Uterus (tissue), 4 donors: ENCODE measurements around the gene IGF2R. TPM values are rescaled to one million over a fixed set of nuclear protein-coding genes. Genes with fewer than 3 reads are reported as not detected.
"Not testable (repeated sequence)": the region's sequence is repeated elsewhere in the genome, so short reads cannot be mapped to it uniquely, and the experiment has no call there.

Experiments
- DNase-seq, 2 donors: peaks; one replicate each; pipeline ENCODE4 v3.0.0-alpha.2; 2019 to 2020
- H3K27ac ChIP-seq, 2 donors: fragments of 200-600 bp; sonication (generic); 1 replicate in 1 of 2; 2 replicates in 1 of 2; pipeline ENCODE4 v1.5.1; 2016 to 2018
- H3K27me3 ChIP-seq, 2 donors: fragments of 200-600 bp; sonication (generic); one replicate each; pipeline ENCODE4 v1.5.1; 2018 to 2019; ENCODE audit warnings: control low read depth in 1 of 2
- H3K36me3 ChIP-seq, 2 donors: fragments of 200-600 bp; sonication (generic); one replicate each; pipeline ENCODE4 v1.5.1; 2019; ENCODE audit warnings: control low read depth in 1 of 2
- H3K4me1 ChIP-seq, 2 donors: fragments of 200-600 bp; sonication (generic); one replicate each; pipeline ENCODE4 v1.5.1; 2018 to 2019; ENCODE audit warnings: control low read depth in 1 of 2
- H3K4me3 ChIP-seq, 2 donors: fragments of 200-600 bp; sonication (generic); 1 replicate in 1 of 2; 2 replicates in 1 of 2; pipeline ENCODE4 v1.5.1; 2018 to 2019; ENCODE audit warnings: mild to moderate bottlenecking in 1 of 2
- H3K9me3 ChIP-seq, 2 donors: fragments of 200-600 bp; sonication (generic); one replicate each; pipeline ENCODE4 v1.5.1; 2019; ENCODE audit warnings: control low read depth in 1 of 2
- CTCF ChIP-seq, 4 experiments: fragments of 200-600 bp in 2 of 4; fragments of 450-650 bp in 2 of 4; sonication (generic) in 2 of 4; IDR thresholded peaks; one replicate each; pipeline ENCODE4 v1.5.1; 2016 to 2019; ENCODE audit warnings: antibody characterized with exemption in 4 of 4, mild to moderate bottlenecking in 2 of 4, moderate library complexity in 1 of 4
- POLR2A ChIP-seq, 2 donors: fragments of 450-650 bp; IDR thresholded peaks; one replicate each; pipeline ENCODE4 v1.6.1; 2016; ENCODE audit warnings: antibody characterized with exemption in 2 of 2, mild to moderate bottlenecking in 1 of 2, moderate library complexity in 1 of 2
- intact Hi-C: fragments of 100-400 bp; cut with DNase I; formaldehyde crosslinking; loops from one replicate; pipeline ENCODE4 v1.15.1; 2023; ENCODE audit warnings: low total_unique reads
- total RNA-seq, 4 donors: library from RNA; depleted of rRNA in 3 of 4; stranded (reverse); fragments of >200 nt in 3 of 4; gene quantifications; one replicate each; pipeline versions ENCODE4 v1.1.0 to v1.2.4, GENCODE V29; 2014 to 2023
- donor health status: DM: yes; HTN: yes; CAD: no.

Gene IGF2R
- total RNA-seq, 4 donors from 2014 or later: 36.5 to 91.7 (median 61.7) TPM

- H3K27ac ChIP-seq: no peak overlapping the region
- DNase-seq: peak in 1 of 2 donors; percentile 8
- H3K4me3 ChIP-seq: no peak overlapping the region
- no peaks in the 10 kb centered on the region for H3K27me3 ChIP-seq
- H3K9me3 ChIP-seq: no peaks in the 10 kb centered on the region
- H3K4me1 ChIP-seq: no peaks in the 10 kb centered on the region
- intact Hi-C loops: no loop called here
- TF ChIP-seq POLR2A (IDR thresholded peaks at IDR 0.05): no peak
- no peak for TF ChIP-seq CTCF (IDR thresholded peaks at IDR 0.05)
- no peaks in the 10 kb centered on the region for H3K36me3 ChIP-seq
Observed at GRCh38 chr6:160121981-160122380, 153.1 kb downstream of the IGF2R start.

- TF ChIP-seq CTCF (IDR thresholded peaks at IDR 0.05): no peak
- no peak for TF ChIP-seq POLR2A (IDR thresholded peaks at IDR 0.05)
Observed at GRCh38 chr6:160122744-160123143, 153.9 kb downstream of the IGF2R start.

GRCh38 chr6:160124007-160124406, 155.1 kb downstream of the IGF2R start:
- H3K4me3 ChIP-seq: no peak overlapping the region
- no peak for DNase-seq
- no peaks in the 10 kb centered on the region for H3K4me1 ChIP-seq
- no peak overlapping the region for H3K27ac ChIP-seq
- no peaks in the 10 kb centered on the region for H3K27me3 ChIP-seq
- no peaks in the 10 kb centered on the region for H3K9me3 ChIP-seq
- TF ChIP-seq CTCF (IDR thresholded peaks at IDR 0.05) (no peak), POLR2A (IDR thresholded peaks at IDR 0.05) (no peak)
- intact Hi-C loops: no loop called here
- H3K36me3 ChIP-seq: no peaks in the 10 kb centered on the region

More at GRCh38 chr6:160122744-160123143, 153.9 kb downstream of the IGF2R start:
- H3K4me1 ChIP-seq: no peaks in the 10 kb centered on the region
- H3K36me3 ChIP-seq: no peaks in the 10 kb centered on the region
- no peak for DNase-seq
- no peaks in the 10 kb centered on the region for H3K27me3 ChIP-seq
- H3K27ac ChIP-seq: no peak overlapping the region
- H3K4me3 ChIP-seq: no peak overlapping the region
- intact Hi-C loops: no loop called here
- H3K9me3 ChIP-seq: no peaks in the 10 kb centered on the region

- no peak for TF ChIP-seq POLR2A (IDR thresholded peaks at IDR 0.05)
- no peak for TF ChIP-seq CTCF (IDR thresholded peaks at IDR 0.05)
Observed at GRCh38 chr6:160124605-160125004, 155.7 kb downstream of the IGF2R start.

GRCh38 chr6:160125105-160125504, 156.2 kb downstream of the IGF2R start:
- H3K4me1 ChIP-seq, intact Hi-C loops, H3K36me3 ChIP-seq, H3K27ac ChIP-seq, H3K4me3 ChIP-seq, H3K27me3 ChIP-seq, H3K9me3 ChIP-seq, DNase-seq: not testable (repeated sequence)

More at GRCh38 chr6:160124605-160125004, 155.7 kb downstream of the IGF2R start:
- intact Hi-C loops: no loop called here
- no peaks in the 10 kb centered on the region for H3K9me3 ChIP-seq
- H3K4me3 ChIP-seq: no peak overlapping the region
- H3K27ac ChIP-seq: no peak overlapping the region
- no peaks in the 10 kb centered on the region for H3K4me1 ChIP-seq
- no peaks in the 10 kb centered on the region for H3K27me3 ChIP-seq
- DNase-seq: no peak
- no peaks in the 10 kb centered on the region for H3K36me3 ChIP-seq
